GM12878 (cell line): ENCODE data around the gene P2RX1. TPM values are rescaled to one million over a fixed set of nuclear protein-coding genes. Genes with fewer than 3 reads are reported as not detected.

Source experiments
- CBX5 ChIP-seq: sonication (generic); IDR thresholded peaks from 2 replicates; pipeline ENCODE4 v1.6.1; 2016; ENCODE audit warnings: low read depth, moderate library complexity, mild to moderate bottlenecking, inconsistent platforms
- E2F8 ChIP-seq: fragments of 450-650 bp; IDR thresholded peaks from 2 replicates; pipeline ENCODE4 v1.6.1; 2018; ENCODE audit warnings: mild to moderate bottlenecking, low read depth, moderate library complexity; ENCODE audit not compliant: partially characterized antibody
- EP300 ChIP-seq, 2 experiments: fragments of 150-350 bp in 1 of 2; IDR thresholded peaks; 2 replicates each; pipeline ENCODE4 v1.6.1; 2011 to 2012; ENCODE audit warnings: low read depth in 2 of 2, low read length in 2 of 2, borderline replicate concordance in 1 of 2, improper control_type of control experiment in 1 of 2, inconsistent platforms in 1 of 2; ENCODE audit not compliant: control insufficient read depth in 1 of 2
- POU2F2 ChIP-seq: IDR thresholded peaks from 3 replicates; pipeline ENCODE4 v1.6.1; 2011; ENCODE audit warnings: low read depth, mild to moderate bottlenecking, low read length, borderline replicate concordance
- RCOR1 ChIP-seq: conservative IDR thresholded peaks from 2 replicates; pipeline ENCODE4 v1.6.1; 2012; ENCODE audit warnings: low read depth, low read length, improper control_type of control experiment
- TARDBP ChIP-seq: IDR thresholded peaks from 2 replicates; pipeline ENCODE4 v1.6.1; 2016; ENCODE audit warnings: borderline replicate concordance
- ZBTB40 ChIP-seq: fragments of 450-650 bp; IDR thresholded peaks from 2 replicates; pipeline ENCODE4 v1.6.1; 2016; ENCODE audit warnings: mild to moderate bottlenecking, moderate library complexity, borderline replicate concordance
- polyA plus RNA-seq, 11 experiments: library from polyadenylated mRNA; depleted of rRNA in 4 of 11; unstranded in 6 of 11; stranded (reverse) in 5 of 11; fragments of >200 nt; fragmentation: Nextera tagmentation in 4 of 11; fragmentation: Illumina TruSeq in 1 of 11; extraction: Ambion mirVana in 4 of 11; extraction: Trizol in 1 of 11; gene quantifications; 1 replicate in 1 of 11; 2 replicates in 10 of 11; pipeline versions ENCODE4 v1.2.1 to v1.2.3, GENCODE V29; 2011 to 2016; ENCODE audit warnings: inconsistent platforms in 2 of 11, missing spikeins in 2 of 11, low read depth in 1 of 11
- total RNA-seq, 4 experiments: library from RNA; depleted of rRNA in 3 of 4; stranded (reverse); fragments of >200 nt in 3 of 4; fragmentation: Illumina TruSeq in 1 of 4; extraction: Trizol in 1 of 4; gene quantifications; 2 replicates each; pipeline versions ENCODE4 v1.2.1 to v1.2.3, GENCODE V29; 2013 to 2021

The P2RX1 gene
- total and polyA plus RNA-seq, 10 of the 15 experiments (the other 5 are each of a cell fraction or from before 2014, with no cell fraction given): 0.12 to 6.2 (median 3.4) TPM

- no peak for TF ChIP-seq ZBTB40
- no peak for TF ChIP-seq E2F8
- no peak for TF ChIP-seq TARDBP
- no peak for TF ChIP-seq POU2F2
- no peak for TF ChIP-seq CBX5
- TF ChIP-seq RCOR1: no peak
- TF ChIP-seq EP300 (IDR thresholded peaks at IDR 0.05; ENCODE audit: borderline replicate concordance in 1 of 2, control insufficient read depth in 1 of 2, low read depth in 2 of 2, low read length in 2 of 2): no peak
Measured at GRCh38 chr17:3926860-3927627, 10.8 kb upstream of the P2RX1 start (continued).
